Measurements from ENCODE around the gene IZUMO4.

DNA sequence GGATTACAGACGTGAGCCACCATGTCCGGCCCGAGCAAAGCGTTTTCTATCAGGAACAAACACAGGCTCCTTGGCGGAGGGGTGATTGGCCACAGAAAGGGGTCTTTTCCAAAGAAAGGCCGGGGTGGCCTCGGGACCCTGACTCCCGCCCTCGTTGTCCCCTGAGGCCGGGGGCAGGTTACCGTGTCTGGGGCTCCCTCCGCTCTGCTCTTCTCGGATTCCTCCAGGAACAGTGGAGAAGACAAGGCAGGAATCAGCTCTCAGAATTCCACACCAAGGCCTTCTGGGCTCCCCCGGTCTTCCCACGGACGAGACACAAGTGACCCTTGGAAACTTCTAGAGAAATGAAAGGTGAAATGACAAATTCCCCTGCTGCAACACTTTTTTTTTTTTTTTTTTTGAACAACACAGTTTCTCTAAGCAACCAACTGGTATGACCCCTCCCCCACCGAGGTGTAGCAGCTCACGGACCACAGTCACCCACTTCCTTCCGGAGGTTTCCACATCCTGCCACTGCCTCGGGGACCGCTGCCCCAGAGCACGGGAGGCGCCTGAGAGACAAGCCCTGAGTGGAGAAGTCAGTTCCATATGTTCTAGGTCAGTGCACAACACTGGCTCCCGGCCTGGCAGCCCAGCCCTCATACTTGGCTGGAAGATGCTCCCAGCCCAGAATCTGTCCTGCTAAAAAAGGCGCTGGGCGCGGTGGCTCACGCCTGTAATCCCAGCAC lies 11.6 kb upstream of the IZUMO4 start:
- TF ChIP-seq, protein P1, sequence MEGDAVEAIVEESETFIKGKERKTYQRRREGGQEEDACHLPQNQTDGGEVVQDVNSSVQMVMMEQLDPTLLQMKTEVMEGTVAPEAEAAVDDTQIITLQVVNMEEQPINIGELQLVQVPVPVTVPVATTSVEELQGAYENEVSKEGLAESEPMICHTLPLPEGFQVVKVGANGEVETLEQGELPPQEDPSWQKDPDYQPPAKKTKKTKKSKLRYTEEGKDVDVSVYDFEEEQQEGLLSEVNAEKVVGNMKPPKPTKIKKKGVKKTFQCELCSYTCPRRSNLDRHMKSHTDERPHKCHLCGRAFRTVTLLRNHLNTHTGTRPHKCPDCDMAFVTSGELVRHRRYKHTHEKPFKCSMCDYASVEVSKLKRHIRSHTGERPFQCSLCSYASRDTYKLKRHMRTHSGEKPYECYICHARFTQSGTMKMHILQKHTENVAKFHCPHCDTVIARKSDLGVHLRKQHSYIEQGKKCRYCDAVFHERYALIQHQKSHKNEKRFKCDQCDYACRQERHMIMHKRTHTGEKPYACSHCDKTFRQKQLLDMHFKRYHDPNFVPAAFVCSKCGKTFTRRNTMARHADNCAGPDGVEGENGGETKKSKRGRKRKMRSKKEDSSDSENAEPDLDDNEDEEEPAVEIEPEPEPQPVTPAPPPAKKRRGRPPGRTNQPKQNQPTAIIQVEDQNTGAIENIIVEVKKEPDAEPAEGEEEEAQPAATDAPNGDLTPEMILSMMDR (IDR thresholded peaks at IDR 0.05 in 4 of 5, conservative IDR thresholded peaks at IDR 0.05 in 1 of 5), result no peak
- no peak for TF ChIP-seq POLR2A (IDR thresholded peaks at IDR 0.05)

All from gastrocnemius medialis (tissue), 4 donors.